ENCODE measurements around the gene TMEM117. TPM values are rescaled to one million over a fixed set of nuclear protein-coding genes. Genes with fewer than 3 reads are reported as not detected.

The TMEM117 gene
- total RNA-seq, 1 experiment from 2014 or later = 5.9 TPM

DNA sequence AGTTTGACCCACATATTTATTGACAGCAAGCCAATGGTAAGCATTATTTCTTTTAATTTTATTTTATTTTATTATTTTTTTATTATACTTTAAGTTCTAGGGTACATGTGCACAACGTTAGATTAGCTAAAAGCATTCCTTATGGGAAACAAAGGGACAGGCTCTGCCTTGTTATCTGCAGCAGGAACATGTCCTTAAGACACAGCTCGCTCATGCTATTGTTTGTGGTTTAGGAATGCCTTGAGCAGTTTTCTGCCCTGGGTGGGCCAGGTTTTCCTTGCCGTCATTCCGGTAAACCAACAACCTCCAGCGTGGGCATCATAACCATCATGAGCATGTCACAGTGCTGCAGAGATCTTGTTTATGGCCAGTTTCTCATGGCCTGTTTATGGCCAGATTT, 370.2 kb downstream of the TMEM117 start:
- H3K27ac ChIP-seq (ENCODE audit: low read depth, low read length, poor library complexity, severe bottlenecking) = no peak overlapping the region
- ChIA-PET POLR2A (ENCODE audit: low non-redundant PET) (no interaction called here), CTCF (no interaction called here)
- H3K36me3 ChIP-seq (ENCODE audit: insufficient read depth, low read length, poor library complexity, severe bottlenecking) = no peaks in the 10 kb centered on the region
- H3K9me3 ChIP-seq (ENCODE audit: low read depth, low read length, poor library complexity, severe bottlenecking) = peaks cover 4% of the 10 kb centered on the region
- TF ChIP-seq EZH2 (IDR thresholded peaks at IDR 0.05; ENCODE audit: borderline replicate concordance, low read depth, low read length, poor library complexity, severe bottlenecking) = no peak
- TF ChIP-seq, protein P1, sequence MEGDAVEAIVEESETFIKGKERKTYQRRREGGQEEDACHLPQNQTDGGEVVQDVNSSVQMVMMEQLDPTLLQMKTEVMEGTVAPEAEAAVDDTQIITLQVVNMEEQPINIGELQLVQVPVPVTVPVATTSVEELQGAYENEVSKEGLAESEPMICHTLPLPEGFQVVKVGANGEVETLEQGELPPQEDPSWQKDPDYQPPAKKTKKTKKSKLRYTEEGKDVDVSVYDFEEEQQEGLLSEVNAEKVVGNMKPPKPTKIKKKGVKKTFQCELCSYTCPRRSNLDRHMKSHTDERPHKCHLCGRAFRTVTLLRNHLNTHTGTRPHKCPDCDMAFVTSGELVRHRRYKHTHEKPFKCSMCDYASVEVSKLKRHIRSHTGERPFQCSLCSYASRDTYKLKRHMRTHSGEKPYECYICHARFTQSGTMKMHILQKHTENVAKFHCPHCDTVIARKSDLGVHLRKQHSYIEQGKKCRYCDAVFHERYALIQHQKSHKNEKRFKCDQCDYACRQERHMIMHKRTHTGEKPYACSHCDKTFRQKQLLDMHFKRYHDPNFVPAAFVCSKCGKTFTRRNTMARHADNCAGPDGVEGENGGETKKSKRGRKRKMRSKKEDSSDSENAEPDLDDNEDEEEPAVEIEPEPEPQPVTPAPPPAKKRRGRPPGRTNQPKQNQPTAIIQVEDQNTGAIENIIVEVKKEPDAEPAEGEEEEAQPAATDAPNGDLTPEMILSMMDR (conservative IDR thresholded peaks at IDR 0.05; ENCODE audit: low read depth, low read length) = no peak
- H3K27me3 ChIP-seq (replicated peaks; ENCODE audit: insufficient read depth, low read depth, low read length, poor library complexity) = no peaks in the 10 kb centered on the region
- DNase-seq (ENCODE audit: low spot score) = no peak
- BruUV-seq (replicated peaks) = no TSS peak
- no peak overlapping the region for H3K4me3 ChIP-seq (ENCODE audit: low read depth, low read length, poor library complexity, severe bottlenecking)
- intact Hi-C loops (cut with micrococcal nuclease; ENCODE audit: unreplicated experiment) = no loop called here
- no peaks in the 10 kb centered on the region for H3K4me1 ChIP-seq (ENCODE audit: insufficient read depth, low read length, poor library complexity, severe bottlenecking)

DNA sequence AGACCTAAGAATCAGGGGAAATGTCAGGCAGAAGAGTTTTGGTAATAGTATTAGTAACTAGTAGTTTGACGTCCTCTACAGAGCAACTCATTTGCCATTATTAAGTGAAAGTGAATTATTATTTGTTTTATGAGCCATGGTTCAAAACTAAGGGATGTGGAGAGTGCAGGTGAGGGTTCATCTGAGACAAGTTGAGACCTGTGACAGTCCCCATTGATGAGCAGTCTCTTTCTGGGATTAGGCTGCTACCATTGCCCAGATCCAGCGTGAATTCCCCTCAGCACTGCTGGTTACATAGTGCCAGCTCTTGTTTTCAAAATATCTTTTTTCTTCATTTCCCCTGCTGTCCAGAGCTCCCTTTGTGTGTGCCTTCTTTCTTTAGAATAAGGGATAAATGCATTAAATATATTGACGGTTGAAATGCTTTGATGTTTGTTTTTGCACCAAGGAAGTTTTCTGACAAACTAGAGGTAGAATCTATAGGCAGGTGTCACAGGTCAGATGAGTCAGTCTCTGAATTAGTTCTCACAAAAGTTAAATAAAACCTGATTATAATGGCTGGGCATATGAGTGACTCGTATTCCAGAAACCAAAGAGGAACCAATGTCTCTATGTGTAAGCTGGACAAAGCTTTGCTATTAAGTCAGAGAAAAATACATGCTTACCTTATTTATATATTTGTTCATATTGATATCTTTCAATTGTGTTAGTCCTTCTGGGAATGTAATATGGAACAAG, 381.4 kb downstream of the TMEM117 start:
- intact Hi-C loops (cut with micrococcal nuclease; ENCODE audit: unreplicated experiment) = no loop called here
- CTCF ChIA-PET = no interaction called here

DNA sequence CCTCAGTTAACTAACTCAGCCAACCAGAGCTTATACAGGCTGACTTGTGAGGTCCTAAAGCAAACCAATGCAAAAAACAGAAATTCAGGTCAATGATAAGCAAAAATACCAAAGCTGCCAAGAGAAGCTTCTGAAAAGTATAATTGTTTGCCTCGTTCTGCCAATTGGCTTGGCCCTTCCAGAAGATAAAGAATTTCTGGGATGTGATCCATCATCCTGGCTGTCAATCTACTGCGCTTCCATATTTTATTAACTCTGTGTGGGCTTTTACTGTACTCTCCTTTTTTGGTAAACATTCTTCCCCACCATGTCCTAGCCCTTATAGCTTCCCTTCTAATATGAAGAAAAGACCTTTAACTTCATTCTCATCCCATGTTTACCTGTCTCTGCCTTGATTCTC, 387.9 kb downstream of the TMEM117 start:
- Histone ChIP-seq H3K27ac (ENCODE audit: low read depth, low read length, poor library complexity, severe bottlenecking) (no peak overlapping the region), H3K36me3 (ENCODE audit: insufficient read depth, low read length, poor library complexity, severe bottlenecking) (no peaks in the 10 kb centered on the region), H3K27me3 (replicated peaks; ENCODE audit: insufficient read depth, low read depth, low read length, poor library complexity) (no peaks in the 10 kb centered on the region), H3K9me3 (ENCODE audit: low read depth, low read length, poor library complexity, severe bottlenecking) (no peaks in the 10 kb centered on the region), H3K4me3 (ENCODE audit: low read depth, low read length, poor library complexity, severe bottlenecking) (no peak overlapping the region), H3K4me1 (ENCODE audit: insufficient read depth, low read length, poor library complexity, severe bottlenecking) (peaks cover 22% of the 10 kb centered on the region)
- TF ChIP-seq, protein P1 (conservative IDR thresholded peaks at IDR 0.05; ENCODE audit: low read depth, low read length) = no peak
- no peak for TF ChIP-seq EZH2 (IDR thresholded peaks at IDR 0.05; ENCODE audit: borderline replicate concordance, low read depth, low read length, poor library complexity, severe bottlenecking)
- CTCF ChIA-PET = no interaction called here
- no peak for DNase-seq (ENCODE audit: low spot score)
- POLR2A ChIA-PET (ENCODE audit: low non-redundant PET) = no interaction called here
- BruUV-seq (replicated peaks) = no TSS peak
- intact Hi-C loops (cut with micrococcal nuclease; ENCODE audit: unreplicated experiment) = no loop called here

More for the DNA sequence above, 381.4 kb downstream of the TMEM117 start:
- no peak for TF ChIP-seq EZH2 (IDR thresholded peaks at IDR 0.05; ENCODE audit: borderline replicate concordance, low read depth, low read length, poor library complexity, severe bottlenecking)
- TF ChIP-seq, protein P1 (conservative IDR thresholded peaks at IDR 0.05; ENCODE audit: low read depth, low read length) = no peak
- no peaks in the 10 kb centered on the region for H3K36me3 ChIP-seq (ENCODE audit: insufficient read depth, low read length, poor library complexity, severe bottlenecking)
- H3K4me3 ChIP-seq (ENCODE audit: low read depth, low read length, poor library complexity, severe bottlenecking) = no peak overlapping the region
- DNase-seq (ENCODE audit: low spot score) = no peak
- H3K4me1 ChIP-seq (ENCODE audit: insufficient read depth, low read length, poor library complexity, severe bottlenecking) = peaks cover 9% of the 10 kb centered on the region
- H3K9me3 ChIP-seq (ENCODE audit: low read depth, low read length, poor library complexity, severe bottlenecking) = peaks cover 3% of the 10 kb centered on the region
- no TSS peak for BruUV-seq (replicated peaks)
- no peaks in the 10 kb centered on the region for H3K27me3 ChIP-seq (replicated peaks; ENCODE audit: insufficient read depth, low read depth, low read length, poor library complexity)
- POLR2A ChIA-PET (ENCODE audit: low non-redundant PET) = no interaction called here
- no peak overlapping the region for H3K27ac ChIP-seq (ENCODE audit: low read depth, low read length, poor library complexity, severe bottlenecking)

Measured in A673 (cell line).